ENCODE results near the gene GPC5.

DNA sequence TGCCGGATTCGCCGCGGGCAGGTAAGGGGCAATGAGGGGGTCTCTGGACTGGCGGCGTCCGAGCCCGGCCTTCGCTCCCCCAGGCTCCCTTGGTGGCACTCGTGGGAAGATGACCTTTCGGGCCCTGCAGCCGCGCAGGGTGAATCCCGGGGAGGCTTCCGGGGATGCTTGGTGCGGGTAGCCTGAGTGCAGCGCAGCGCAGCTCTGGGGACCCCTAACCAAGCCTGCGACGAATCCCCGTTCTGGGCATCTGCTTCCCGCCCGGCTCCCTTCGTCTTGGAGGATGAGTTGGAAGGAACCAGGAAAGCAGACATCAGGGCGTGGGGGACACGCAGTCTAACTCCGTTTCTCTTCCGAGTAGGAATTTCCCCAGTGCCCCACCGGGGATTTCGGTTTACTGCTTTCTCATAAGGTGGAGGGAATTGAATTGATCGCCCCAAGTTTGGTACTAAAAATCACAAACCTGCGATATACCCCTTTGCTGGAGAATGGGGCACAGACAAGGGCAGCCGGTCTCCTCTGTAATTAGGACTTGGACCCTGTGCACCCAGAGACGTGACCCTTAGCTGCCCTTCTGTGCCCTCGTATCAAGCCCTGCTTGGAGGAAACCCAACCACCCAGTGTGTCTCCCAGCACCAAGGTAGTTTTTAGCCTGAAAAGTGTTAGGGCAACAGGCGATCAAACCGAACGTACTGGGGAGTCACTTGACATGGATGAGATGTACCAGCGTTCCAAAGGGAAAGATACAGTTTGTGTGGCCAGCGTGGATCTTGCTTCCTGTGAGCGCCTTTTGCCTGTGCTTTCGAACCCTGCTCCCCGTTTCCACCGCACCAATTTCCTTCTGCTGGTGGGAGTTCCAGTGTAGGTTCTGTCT, 1.0 kb downstream of the GPC5 start:
- TF ChIP-seq ZNF335 (CRISPR knock-in tag; IDR thresholded peaks at IDR 0.05) (no peak), ZNF253 (CRISPR knock-in tag; IDR thresholded peaks at IDR 0.05; ENCODE audit: borderline replicate concordance) (no peak), TCF7 (IDR thresholded peaks at IDR 0.05; ENCODE audit: low read depth) (no peak), CHD2 (IDR thresholded peaks at IDR 0.05; ENCODE audit: low read depth, low read length) (no peak), MTF1 (CRISPR knock-in tag; IDR thresholded peaks at IDR 0.05) (no peak), ZNF678 (CRISPR knock-in tag; IDR thresholded peaks at IDR 0.05) (no peak), PCBP1 (IDR thresholded peaks at IDR 0.05; ENCODE audit: borderline replicate concordance, low read depth, low read length) (no peak), YY1 (IDR thresholded peaks at IDR 0.05; ENCODE audit: insufficient read depth, insufficient replicate concordance, low read depth, low read length) (no peak)
- TF ChIP-seq, protein P1, sequence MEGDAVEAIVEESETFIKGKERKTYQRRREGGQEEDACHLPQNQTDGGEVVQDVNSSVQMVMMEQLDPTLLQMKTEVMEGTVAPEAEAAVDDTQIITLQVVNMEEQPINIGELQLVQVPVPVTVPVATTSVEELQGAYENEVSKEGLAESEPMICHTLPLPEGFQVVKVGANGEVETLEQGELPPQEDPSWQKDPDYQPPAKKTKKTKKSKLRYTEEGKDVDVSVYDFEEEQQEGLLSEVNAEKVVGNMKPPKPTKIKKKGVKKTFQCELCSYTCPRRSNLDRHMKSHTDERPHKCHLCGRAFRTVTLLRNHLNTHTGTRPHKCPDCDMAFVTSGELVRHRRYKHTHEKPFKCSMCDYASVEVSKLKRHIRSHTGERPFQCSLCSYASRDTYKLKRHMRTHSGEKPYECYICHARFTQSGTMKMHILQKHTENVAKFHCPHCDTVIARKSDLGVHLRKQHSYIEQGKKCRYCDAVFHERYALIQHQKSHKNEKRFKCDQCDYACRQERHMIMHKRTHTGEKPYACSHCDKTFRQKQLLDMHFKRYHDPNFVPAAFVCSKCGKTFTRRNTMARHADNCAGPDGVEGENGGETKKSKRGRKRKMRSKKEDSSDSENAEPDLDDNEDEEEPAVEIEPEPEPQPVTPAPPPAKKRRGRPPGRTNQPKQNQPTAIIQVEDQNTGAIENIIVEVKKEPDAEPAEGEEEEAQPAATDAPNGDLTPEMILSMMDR (CRISPR knock-in tag; IDR thresholded peaks at IDR 0.05): no peak
- TF ChIP-seq, protein P2, sequence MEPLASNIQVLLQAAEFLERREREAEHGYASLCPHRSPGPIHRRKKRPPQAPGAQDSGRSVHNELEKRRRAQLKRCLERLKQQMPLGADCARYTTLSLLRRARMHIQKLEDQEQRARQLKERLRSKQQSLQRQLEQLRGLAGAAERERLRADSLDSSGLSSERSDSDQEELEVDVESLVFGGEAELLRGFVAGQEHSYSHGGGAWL (CRISPR knock-in tag; IDR thresholded peaks at IDR 0.05): no peak
- TF ChIP-seq, protein P3, sequence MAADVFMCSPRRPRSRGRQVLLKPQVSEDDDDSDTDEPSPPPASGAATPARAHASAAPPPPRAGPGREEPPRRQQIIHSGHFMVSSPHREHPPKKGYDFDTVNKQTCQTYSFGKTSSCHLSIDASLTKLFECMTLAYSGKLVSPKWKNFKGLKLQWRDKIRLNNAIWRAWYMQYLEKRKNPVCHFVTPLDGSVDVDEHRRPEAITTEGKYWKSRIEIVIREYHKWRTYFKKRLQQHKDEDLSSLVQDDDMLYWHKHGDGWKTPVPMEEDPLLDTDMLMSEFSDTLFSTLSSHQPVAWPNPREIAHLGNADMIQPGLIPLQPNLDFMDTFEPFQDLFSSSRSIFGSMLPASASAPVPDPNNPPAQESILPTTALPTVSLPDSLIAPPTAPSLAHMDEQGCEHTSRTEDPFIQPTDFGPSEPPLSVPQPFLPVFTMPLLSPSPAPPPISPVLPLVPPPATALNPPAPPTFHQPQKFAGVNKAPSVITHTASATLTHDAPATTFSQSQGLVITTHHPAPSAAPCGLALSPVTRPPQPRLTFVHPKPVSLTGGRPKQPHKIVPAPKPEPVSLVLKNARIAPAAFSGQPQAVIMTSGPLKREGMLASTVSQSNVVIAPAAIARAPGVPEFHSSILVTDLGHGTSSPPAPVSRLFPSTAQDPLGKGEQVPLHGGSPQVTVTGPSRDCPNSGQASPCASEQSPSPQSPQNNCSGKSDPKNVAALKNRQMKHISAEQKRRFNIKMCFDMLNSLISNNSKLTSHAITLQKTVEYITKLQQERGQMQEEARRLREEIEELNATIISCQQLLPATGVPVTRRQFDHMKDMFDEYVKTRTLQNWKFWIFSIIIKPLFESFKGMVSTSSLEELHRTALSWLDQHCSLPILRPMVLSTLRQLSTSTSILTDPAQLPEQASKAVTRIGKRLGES (CRISPR knock-in tag; IDR thresholded peaks at IDR 0.05; ENCODE audit: borderline replicate concordance): no peak

Measured in HepG2 (cell line).